HG02885 (cell line): ENCODE data around the gene FGF4.
"Not testable (repeated sequence)": the region's sequence is repeated elsewhere in the genome, so short reads cannot be mapped to it uniquely, and the experiment has no call there.

ENCODE experiments used
- ATAC-seq: cut with Tn5 transposase; IDR thresholded peaks from one replicate; pipeline ENCODE4 v1.9.1; 2021; ENCODE audit warnings: mild to moderate bottlenecking; ENCODE audit not compliant: unreplicated experiment, poor library complexity

The FGF4 gene

GRCh38 chr11:69774354-69775162, 583 bp downstream of the FGF4 start:
- no peak for ATAC-seq

- ATAC-seq = no peak
Observed at GRCh38 chr11:69773626-69774353, 1.4 kb downstream of the FGF4 start.

GRCh38 chr11:69771466-69771865, 3.7 kb downstream of the FGF4 start:
- ATAC-seq = no peak

- no peak for ATAC-seq
Observed at GRCh38 chr11:69770540-69770939, 4.6 kb downstream of the FGF4 start.

- ATAC-seq = no peak
Observed at GRCh38 chr11:69765498-69765995, 9.6 kb downstream of the FGF4 start.

- not testable (repeated sequence) for ATAC-seq
Observed at GRCh38 chr11:69764918-69765317, 10.2 kb downstream of the FGF4 start.

GRCh38 chr11:69760319-69760718, 14.8 kb downstream of the FGF4 start:
- no peak for ATAC-seq

- no peak for ATAC-seq
Observed at GRCh38 chr11:69752890-69753289, 22.3 kb downstream of the FGF4 start.

GRCh38 chr11:69750875-69751597, 24.1 kb downstream of the FGF4 start:
- ATAC-seq = no peak

- no peak for ATAC-seq
Observed at GRCh38 chr11:69750108-69750850, 24.9 kb downstream of the FGF4 start.

- no peak for ATAC-seq
Observed at GRCh38 chr11:69748637-69749036, 26.5 kb downstream of the FGF4 start.

GRCh38 chr11:69746752-69747742, 28.1 kb downstream of the FGF4 start:
- no peak for ATAC-seq

GRCh38 chr11:69746140-69746539, 29.0 kb downstream of the FGF4 start:
- no peak for ATAC-seq

- no peak for ATAC-seq
Observed at GRCh38 chr11:69745201-69745600, 29.9 kb downstream of the FGF4 start.

GRCh38 chr11:69744435-69744834, 30.7 kb downstream of the FGF4 start:
- no peak for ATAC-seq

- ATAC-seq = no peak
Observed at GRCh38 chr11:69734841-69735240, 40.3 kb downstream of the FGF4 start.

GRCh38 chr11:69734367-69734766, 40.8 kb downstream of the FGF4 start:
- no peak for ATAC-seq

- ATAC-seq = no peak
Observed at GRCh38 chr11:69732910-69733309, 42.2 kb downstream of the FGF4 start.

- ATAC-seq = no peak
Observed at GRCh38 chr11:69731110-69731509, 44.0 kb downstream of the FGF4 start.
